SU-DHL-6 (cell line): Measurements from ENCODE around the gene CELA1.

Experiments used
- H2AFZ ChIP-seq: fragments of 200-600 bp; sonication (generic); 2 replicates; pipeline ENCODE4 v1.6.1; 2014; ENCODE audit warnings: low read depth, mild to moderate bottlenecking, moderate library complexity, mixed read lengths, antibody characterized with exemption, low read length; ENCODE audit not compliant: severe bottlenecking
- H3F3A ChIP-seq: fragments of 200-600 bp; shearing (Covaris generic); 2 replicates; pipeline ENCODE4 v1.6.0; 2016; ENCODE audit warnings: antibody characterized with exemption, mild to moderate bottlenecking; ENCODE audit not compliant: insufficient read depth
- H3K27ac ChIP-seq: fragments of 200-600 bp; sonication (generic); 2 replicates; pipeline ENCODE4 v1.5.1; 2016; ENCODE audit warnings: low read depth, mild to moderate bottlenecking, low read length, moderate library complexity, mixed read lengths
- H3K27me3 ChIP-seq: fragments of 200-600 bp; sonication (generic), shearing (Covaris generic); 2 replicates; pipeline ENCODE4 v1.6.0; 2014; ENCODE audit warnings: mild to moderate bottlenecking, low read length
- H3K36me3 ChIP-seq: fragments of 200-600 bp; sonication (generic); 2 replicates; pipeline ENCODE4 v1.6.1; 2014; ENCODE audit warnings: mild to moderate bottlenecking, low read length, mixed read lengths
- H3K4me2 ChIP-seq: fragments of 300-600, 200-600 bp; shearing (Covaris generic), sonication (generic); 2 replicates; pipeline ENCODE4 v1.6.0; 2014; ENCODE audit warnings: low read length, low read depth, mild to moderate bottlenecking; ENCODE audit not compliant: poor library complexity, severe bottlenecking
- H3K4me3 ChIP-seq: fragments of 200-600 bp; sonication (generic); 2 replicates; pipeline ENCODE4 v1.5.1; 2014; ENCODE audit warnings: antibody characterized with exemption, low read length, mild to moderate bottlenecking, mixed read lengths; ENCODE audit not compliant: insufficient read depth, poor library complexity, severe bottlenecking
- H3K79me2 ChIP-seq: fragments of 200-600 bp; sonication (generic); 2 replicates; pipeline ENCODE4 v1.6.1; 2014; ENCODE audit warnings: mild to moderate bottlenecking, low read length, moderate library complexity; ENCODE audit not compliant: insufficient read depth
- H3K9ac ChIP-seq: fragments of 200-600 bp; sonication (generic); 2 replicates; pipeline ENCODE4 v1.7.0; 2014; ENCODE audit warnings: mild to moderate bottlenecking, low read length
- H3K9me2 ChIP-seq: fragments of 200-600 bp; sonication (generic); replicated peaks from 2 replicates; pipeline ENCODE4 v1.6.1; 2014; ENCODE audit warnings: low read length; ENCODE audit not compliant: insufficient read depth
- H3K9me3 ChIP-seq: fragments of 200-600 bp; sonication (generic); 2 replicates; pipeline ENCODE4 v1.6.1; 2014; ENCODE audit warnings: low read length, mixed read lengths; ENCODE audit not compliant: insufficient read depth
- H4K20me1 ChIP-seq: fragments of 200-600 bp; sonication (generic); 2 replicates; pipeline ENCODE4 v1.6.1; 2014; ENCODE audit warnings: low read depth, mild to moderate bottlenecking, antibody characterized with exemption, low read length, moderate library complexity, mixed read lengths
- EZH2phosphoT487 ChIP-seq: fragments of 200-600 bp; sonication (generic), shearing (Covaris generic); conservative IDR thresholded peaks from 2 replicates; pipeline ENCODE4 v1.6.1; 2018; ENCODE audit warnings: mild to moderate bottlenecking, antibody characterized with exemption, low read length, moderate library complexity, mixed read lengths
- TF ChIP-seq, protein P1 (sequence below): fragments of 200-600 bp; sonication (generic); IDR thresholded peaks from one replicate; pipeline ENCODE4 v1.5.1; 2017; ENCODE audit warnings: antibody characterized with exemption, mild to moderate bottlenecking, low read length, moderate library complexity; ENCODE audit not compliant: insufficient read depth, poor library complexity, severe bottlenecking

CELA1 gene

DNA sequence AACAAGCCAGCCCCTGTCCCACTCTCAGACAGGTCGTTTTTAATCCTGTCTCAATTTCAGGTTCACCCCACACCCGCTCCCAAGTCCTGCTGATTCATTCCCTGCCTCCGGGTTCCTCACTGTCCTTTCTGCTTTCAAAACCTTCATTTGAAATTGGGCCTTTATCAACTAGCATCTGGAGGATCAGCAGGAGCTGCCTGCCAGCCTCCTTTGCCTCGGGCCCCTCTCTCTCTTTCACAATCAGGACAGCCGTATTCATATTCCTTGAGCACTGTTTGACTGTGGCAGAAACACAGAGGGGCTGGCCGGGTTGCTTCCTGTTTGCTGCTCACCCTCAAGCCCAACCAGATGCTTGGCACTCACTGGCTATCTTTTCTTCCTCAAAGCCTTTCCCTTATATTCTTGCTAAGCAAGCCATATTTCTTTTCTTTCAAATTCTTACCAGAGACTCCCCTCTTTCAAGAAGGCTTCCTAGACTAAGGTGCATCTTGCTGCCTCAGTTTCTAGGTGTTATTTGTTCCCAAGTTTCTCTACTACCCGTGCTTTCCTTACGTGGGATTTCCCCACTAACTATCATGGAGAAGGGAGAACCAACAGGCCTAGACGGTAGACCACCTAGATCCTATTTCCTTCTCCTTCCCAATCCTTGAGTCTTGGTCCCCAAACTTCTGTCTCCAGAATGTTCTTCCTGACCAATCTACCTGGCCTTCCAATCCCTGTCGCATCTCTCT lies 41.8 kb upstream of the CELA1 start:
- no peak for TF ChIP-seq EZH2phosphoT487
- TF ChIP-seq, protein P1, sequence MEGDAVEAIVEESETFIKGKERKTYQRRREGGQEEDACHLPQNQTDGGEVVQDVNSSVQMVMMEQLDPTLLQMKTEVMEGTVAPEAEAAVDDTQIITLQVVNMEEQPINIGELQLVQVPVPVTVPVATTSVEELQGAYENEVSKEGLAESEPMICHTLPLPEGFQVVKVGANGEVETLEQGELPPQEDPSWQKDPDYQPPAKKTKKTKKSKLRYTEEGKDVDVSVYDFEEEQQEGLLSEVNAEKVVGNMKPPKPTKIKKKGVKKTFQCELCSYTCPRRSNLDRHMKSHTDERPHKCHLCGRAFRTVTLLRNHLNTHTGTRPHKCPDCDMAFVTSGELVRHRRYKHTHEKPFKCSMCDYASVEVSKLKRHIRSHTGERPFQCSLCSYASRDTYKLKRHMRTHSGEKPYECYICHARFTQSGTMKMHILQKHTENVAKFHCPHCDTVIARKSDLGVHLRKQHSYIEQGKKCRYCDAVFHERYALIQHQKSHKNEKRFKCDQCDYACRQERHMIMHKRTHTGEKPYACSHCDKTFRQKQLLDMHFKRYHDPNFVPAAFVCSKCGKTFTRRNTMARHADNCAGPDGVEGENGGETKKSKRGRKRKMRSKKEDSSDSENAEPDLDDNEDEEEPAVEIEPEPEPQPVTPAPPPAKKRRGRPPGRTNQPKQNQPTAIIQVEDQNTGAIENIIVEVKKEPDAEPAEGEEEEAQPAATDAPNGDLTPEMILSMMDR = no peak
- Histone ChIP-seq H4K20me1 (no peaks in the 10 kb centered on the region), H3F3A (no peaks in the 10 kb centered on the region), H3K9me3 (no peaks in the 10 kb centered on the region), H3K9ac (no peak overlapping the region), H3K4me3 (no peak overlapping the region), H3K27ac (no peak overlapping the region), H3K27me3 (no peaks in the 10 kb centered on the region), H3K36me3 (no peaks in the 10 kb centered on the region), H3K79me2 (no peaks in the 10 kb centered on the region), H2AFZ (no peak overlapping the region), H3K9me2 (no peaks in the 10 kb centered on the region), H3K4me2 (no peak overlapping the region)

DNA sequence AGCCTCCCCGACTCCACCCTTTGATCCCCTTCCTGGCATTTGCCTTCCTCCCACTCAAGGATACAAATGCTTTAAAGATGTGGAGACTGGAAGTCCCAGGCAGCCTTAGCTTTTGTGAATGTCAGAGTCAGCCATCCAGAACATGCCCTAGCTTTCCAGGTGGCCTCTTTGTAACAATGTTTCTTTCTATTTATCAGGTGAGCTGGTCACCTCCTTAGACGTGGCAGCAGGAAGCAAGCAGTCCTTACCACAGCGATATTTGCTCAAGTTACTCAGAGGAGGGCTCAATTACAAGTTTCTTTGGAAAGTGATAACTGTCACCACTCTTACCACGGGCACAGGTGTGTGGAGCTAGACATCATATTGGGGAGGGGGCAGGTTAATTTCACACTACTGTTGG lies 39.9 kb upstream of the CELA1 start:
- H4K20me1 ChIP-seq = no peaks in the 10 kb centered on the region
- TF ChIP-seq, protein P1 = no peak
- TF ChIP-seq EZH2phosphoT487 = no peak
- no peaks in the 10 kb centered on the region for H3K9me2 ChIP-seq
- H3K36me3 ChIP-seq = no peaks in the 10 kb centered on the region
- no peaks in the 10 kb centered on the region for H3K79me2 ChIP-seq
- no peaks in the 10 kb centered on the region for H3F3A ChIP-seq
- H2AFZ ChIP-seq = no peak overlapping the region
- H3K9me3 ChIP-seq = no peaks in the 10 kb centered on the region
- H3K9ac ChIP-seq = no peak overlapping the region
- no peak overlapping the region for H3K4me2 ChIP-seq
- no peak overlapping the region for H3K4me3 ChIP-seq
- no peaks in the 10 kb centered on the region for H3K27me3 ChIP-seq
- no peak overlapping the region for H3K27ac ChIP-seq

DNA sequence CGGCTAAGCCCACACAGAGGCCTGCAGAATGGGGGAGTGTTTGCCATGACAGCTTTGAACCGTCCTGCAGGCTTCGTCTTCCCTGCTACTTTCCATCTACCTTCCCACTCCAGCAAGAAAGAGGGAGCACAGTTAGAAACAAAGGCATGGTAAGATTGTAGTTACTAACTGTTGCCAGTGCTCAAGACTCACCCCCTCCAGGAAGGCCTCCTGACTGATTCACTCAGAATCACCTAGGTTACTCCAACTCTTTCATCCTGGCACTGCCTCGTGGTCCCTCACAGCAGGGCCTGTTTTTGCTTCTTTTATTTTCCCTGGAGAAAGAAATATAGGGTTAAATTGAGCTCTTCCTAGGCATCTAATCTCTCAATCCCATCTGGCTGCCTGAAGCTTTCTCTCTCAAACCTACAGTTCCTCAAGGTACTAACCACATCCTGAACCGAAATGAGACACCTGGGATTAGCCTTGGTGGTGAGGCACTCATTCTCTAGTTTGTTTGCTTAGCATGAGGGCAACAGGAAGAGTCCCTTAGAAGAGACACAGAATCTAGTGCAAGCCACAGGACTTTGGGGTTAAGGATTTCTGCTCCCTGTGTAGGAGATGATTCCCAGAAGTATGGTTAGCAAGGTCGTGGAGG lies 36.9 kb upstream of the CELA1 start:
- H3K27ac ChIP-seq = no peak overlapping the region
- TF ChIP-seq EZH2phosphoT487 = no peak
- TF ChIP-seq, protein P1 = no peak
- H3K36me3 ChIP-seq = no peaks in the 10 kb centered on the region
- no peaks in the 10 kb centered on the region for H3K27me3 ChIP-seq
- H3K9me2 ChIP-seq = no peaks in the 10 kb centered on the region
- no peaks in the 10 kb centered on the region for H4K20me1 ChIP-seq
- no peak overlapping the region for H3K4me2 ChIP-seq
- H2AFZ ChIP-seq = no peak overlapping the region
- H3K4me3 ChIP-seq = no peak overlapping the region
- no peak overlapping the region for H3K9ac ChIP-seq
- H3K79me2 ChIP-seq = no peaks in the 10 kb centered on the region
- H3K9me3 ChIP-seq = no peaks in the 10 kb centered on the region
- no peaks in the 10 kb centered on the region for H3F3A ChIP-seq
